Activated CD8-positive, alpha-beta T cell treated with anti-CD3 and anti-CD28 coated beads for 36 hours (primary cell): Measurements from ENCODE around the gene RNF212. TPM values are rescaled to one million over a fixed set of nuclear protein-coding genes. Genes with fewer than 3 reads are reported as not detected.

Experiments used
- ATAC-seq: fragments of 200-7000 bp; cut with Tn5 transposase; one replicate; pipeline ENCODE4 v1.10.0; 2021; ENCODE audit warnings: mild to moderate bottlenecking, moderate library complexity
- CTCF ChIA-PET: fragments of 350-600 bp; sonication (Branson Sonifier 250); formaldehyde crosslinking; loops from one replicate; lab custom pipeline; 2021; ENCODE audit warnings: antibody characterized with exemption; lab: Charles Lee
- POLR2A ChIA-PET: fragments of 350-600 bp; sonication (Branson Sonifier 250); formaldehyde crosslinking; loops from one replicate; lab custom pipeline; 2021; ENCODE audit warnings: antibody characterized with exemption; lab: Charles Lee
- DNase-seq: peaks from one replicate; pipeline ENCODE4 v3.0.0-alpha.2; 2020
- H3K27ac Mint-ChIP-seq: one replicate; pipeline ENCODE4 v1.8.0; 2021; ENCODE audit warnings: mild to moderate bottlenecking, mixed read lengths
- H3K27me3 Mint-ChIP-seq: one replicate; pipeline ENCODE4 v1.8.0; 2021; ENCODE audit warnings: mixed read lengths
- H3K36me3 Mint-ChIP-seq: one replicate; pipeline ENCODE4 v1.8.0; 2021; ENCODE audit warnings: low read depth, mixed read lengths
- H3K4me1 Mint-ChIP-seq: one replicate; pipeline ENCODE4 v1.8.0; 2021; ENCODE audit warnings: low read depth, mixed read lengths
- H3K4me3 Mint-ChIP-seq: one replicate; pipeline ENCODE4 v1.8.0; 2021; ENCODE audit warnings: mild to moderate bottlenecking, moderate library complexity, mixed read lengths
- H3K9me3 Mint-ChIP-seq: one replicate; pipeline ENCODE4 v1.8.0; 2021; ENCODE audit warnings: mixed read lengths
- intact Hi-C: fragments of 100-400 bp; cut with micrococcal nuclease; formaldehyde crosslinking; loops from one replicate; pipeline ENCODE4 v1.10.0; 2022
- total RNA-seq, 2 experiments: library from RNA; stranded (reverse); gene quantifications; one replicate each; pipeline ENCODE4 v1.2.3, GENCODE V29; 2021
- TF ChIP-seq, protein P1 (sequence below): fragments of 200-600 bp; IDR thresholded peaks from one replicate; pipeline ENCODE4 v1.8.0; 2022; ENCODE audit warnings: antibody characterized with exemption, mild to moderate bottlenecking

Gene RNF212
- total RNA-seq, 2 experiments from 2014 or later: 3.0 to 3.3 TPM

DNA sequence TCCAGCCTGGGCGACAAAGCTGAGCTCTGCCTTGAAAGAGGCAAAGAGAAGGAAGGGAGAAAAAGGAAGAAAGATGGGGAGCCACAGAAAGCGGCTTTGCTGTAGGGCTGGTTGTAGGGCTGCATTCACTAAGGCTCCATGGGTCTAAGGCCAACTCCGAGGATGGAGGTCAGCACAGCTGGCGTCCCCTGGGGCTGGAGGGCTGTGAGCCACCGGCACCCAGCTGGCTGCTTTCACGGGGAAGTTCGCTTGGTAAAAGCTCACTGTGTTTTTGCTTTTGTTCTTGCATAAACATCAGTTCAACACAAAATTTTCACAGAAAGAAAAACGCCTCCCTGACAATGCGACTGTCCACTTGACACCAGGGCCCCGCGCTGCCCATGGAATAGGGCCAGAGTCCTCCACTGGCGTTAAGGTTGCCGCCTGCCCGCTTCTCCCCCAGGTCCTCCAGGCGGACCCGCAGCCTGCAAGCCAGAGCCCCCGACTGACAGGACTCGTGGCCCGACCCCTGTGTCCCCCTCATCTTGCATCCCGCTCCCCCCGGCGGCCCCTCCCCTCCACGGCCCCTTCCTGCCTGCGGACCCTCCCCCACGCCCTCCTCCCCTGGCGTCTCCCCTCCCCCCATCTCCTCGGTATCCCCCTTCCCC is 1.1 kb downstream of the RNF212 start:
- TF ChIP-seq, protein P1, sequence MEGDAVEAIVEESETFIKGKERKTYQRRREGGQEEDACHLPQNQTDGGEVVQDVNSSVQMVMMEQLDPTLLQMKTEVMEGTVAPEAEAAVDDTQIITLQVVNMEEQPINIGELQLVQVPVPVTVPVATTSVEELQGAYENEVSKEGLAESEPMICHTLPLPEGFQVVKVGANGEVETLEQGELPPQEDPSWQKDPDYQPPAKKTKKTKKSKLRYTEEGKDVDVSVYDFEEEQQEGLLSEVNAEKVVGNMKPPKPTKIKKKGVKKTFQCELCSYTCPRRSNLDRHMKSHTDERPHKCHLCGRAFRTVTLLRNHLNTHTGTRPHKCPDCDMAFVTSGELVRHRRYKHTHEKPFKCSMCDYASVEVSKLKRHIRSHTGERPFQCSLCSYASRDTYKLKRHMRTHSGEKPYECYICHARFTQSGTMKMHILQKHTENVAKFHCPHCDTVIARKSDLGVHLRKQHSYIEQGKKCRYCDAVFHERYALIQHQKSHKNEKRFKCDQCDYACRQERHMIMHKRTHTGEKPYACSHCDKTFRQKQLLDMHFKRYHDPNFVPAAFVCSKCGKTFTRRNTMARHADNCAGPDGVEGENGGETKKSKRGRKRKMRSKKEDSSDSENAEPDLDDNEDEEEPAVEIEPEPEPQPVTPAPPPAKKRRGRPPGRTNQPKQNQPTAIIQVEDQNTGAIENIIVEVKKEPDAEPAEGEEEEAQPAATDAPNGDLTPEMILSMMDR: no peak
- no peak for DNase-seq
- intact Hi-C loops: no loop called here

DNA sequence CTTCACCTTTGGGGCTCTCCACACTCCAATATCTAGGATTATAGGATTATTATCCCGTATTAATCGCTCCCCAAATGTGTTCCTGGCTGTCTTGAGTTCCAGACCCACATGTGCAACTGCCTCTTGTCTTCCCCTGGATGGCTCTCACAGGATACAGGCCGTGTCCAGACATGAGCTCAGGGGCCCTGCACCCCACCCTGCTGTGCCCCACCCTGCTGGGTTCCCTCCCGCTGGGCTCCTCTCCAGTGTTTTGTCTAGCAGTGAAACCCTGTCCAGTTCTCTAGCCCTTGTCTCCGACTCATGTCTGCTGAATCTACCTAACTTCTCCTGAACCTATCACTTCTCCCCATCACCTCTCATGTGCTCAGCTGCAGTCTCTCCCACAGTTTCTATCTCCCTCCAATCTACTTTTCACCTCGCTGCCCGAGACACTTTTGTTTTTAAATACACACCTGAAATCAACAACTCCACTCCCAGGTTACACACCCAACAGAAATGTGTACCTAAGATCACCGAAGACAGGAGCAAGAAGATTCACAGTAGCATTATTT is 2.0 kb downstream of the RNF212 start:
- no peak for ATAC-seq
- intact Hi-C loops: no loop called here
- POLR2A ChIA-PET: no interaction called here
- peaks cover 17% of the 10 kb centered on the region for H3K27me3 Mint-ChIP-seq
- H3K9me3 Mint-ChIP-seq: no peaks in the 10 kb centered on the region
- no peaks in the 10 kb centered on the region for H3K4me1 Mint-ChIP-seq
- H3K36me3 Mint-ChIP-seq: no peaks in the 10 kb centered on the region
- no peak overlapping the region for H3K4me3 Mint-ChIP-seq
- TF ChIP-seq, protein P1: no peak
- CTCF ChIA-PET: interaction anchor here (0.6 to 0.8 kb wide), 2 partner anchors 19 to 195 kb away, joined by 3 read pairs; no protein-coding TSS in a partner anchor
- no peak overlapping the region for H3K27ac Mint-ChIP-seq
- DNase-seq: no peak

More for the DNA sequence above, 1.1 kb downstream of the RNF212 start:
- H3K27me3 Mint-ChIP-seq: peaks cover 17% of the 10 kb centered on the region
- H3K27ac Mint-ChIP-seq: no peak overlapping the region
- no peaks in the 10 kb centered on the region for H3K36me3 Mint-ChIP-seq
- H3K9me3 Mint-ChIP-seq: no peaks in the 10 kb centered on the region
- no peak overlapping the region for H3K4me3 Mint-ChIP-seq
- POLR2A ChIA-PET: no interaction called here
- no peak for ATAC-seq
- CTCF ChIA-PET: interaction anchor here (0.6 kb wide), 1 partner anchor 196 kb away, joined by 3 read pairs; no protein-coding TSS in a partner anchor
- H3K4me1 Mint-ChIP-seq: no peaks in the 10 kb centered on the region

DNA sequence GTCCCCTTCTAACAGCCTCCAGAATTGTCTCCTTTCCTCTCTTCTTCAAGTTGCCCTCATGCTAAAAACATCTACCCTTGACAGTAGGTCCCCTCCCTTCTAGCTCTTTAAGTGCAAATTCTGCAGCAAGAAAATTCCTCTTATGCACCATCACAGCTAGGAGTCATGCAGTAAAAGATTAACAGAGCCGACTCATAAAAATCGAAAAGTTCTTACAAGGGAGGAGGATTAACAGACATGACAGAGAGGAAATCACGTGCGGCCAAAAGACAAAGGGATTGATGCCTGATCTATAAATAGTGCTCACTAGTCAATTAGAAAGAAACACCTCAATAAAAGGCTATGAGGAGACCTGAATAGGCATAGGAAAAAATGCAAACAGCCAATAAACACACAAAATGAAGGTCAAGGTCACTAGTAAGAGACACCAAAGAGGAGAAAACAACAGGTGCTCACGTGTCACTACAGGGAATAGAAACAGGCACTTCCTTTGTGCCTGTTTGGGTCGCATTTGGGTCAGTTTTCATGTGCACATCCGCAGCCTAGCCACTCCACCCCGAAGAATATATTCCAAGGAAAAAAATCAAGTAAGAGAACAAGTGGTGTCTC is 3.4 kb downstream of the RNF212 start:
- H3K27ac Mint-ChIP-seq: no peak overlapping the region
- ATAC-seq (no peak), DNase-seq (no peak)
- H3K4me1 Mint-ChIP-seq: no peaks in the 10 kb centered on the region
- no peaks in the 10 kb centered on the region for H3K36me3 Mint-ChIP-seq
- ChIA-PET POLR2A (no interaction called here), CTCF (no interaction called here)
- no peaks in the 10 kb centered on the region for H3K9me3 Mint-ChIP-seq
- H3K4me3 Mint-ChIP-seq: no peak overlapping the region
- H3K27me3 Mint-ChIP-seq: peaks cover 17% of the 10 kb centered on the region
- intact Hi-C loops: no loop called here
- TF ChIP-seq, protein P1: no peak

DNA sequence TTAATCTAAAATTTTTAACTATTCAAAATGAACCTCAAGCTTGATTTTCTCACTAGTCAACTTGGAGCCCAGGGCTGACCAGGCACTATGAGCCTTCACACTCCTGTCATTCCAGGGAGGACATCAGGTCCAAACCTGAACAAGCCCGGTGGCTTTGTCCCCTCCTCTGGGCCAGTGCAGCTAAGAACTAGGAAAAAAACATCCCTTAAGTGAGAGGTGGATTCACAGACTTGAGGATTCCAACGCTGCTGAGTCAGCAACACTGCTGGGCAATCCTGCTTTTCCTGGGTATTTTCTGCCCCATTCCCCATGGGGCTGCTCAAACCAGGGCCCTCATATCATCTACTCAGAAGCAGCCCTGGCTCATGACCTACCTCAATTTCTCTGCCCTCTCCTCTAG is 4.0 kb downstream of the RNF212 start:
- intact Hi-C loops: no loop called here
- TF ChIP-seq, protein P1: no peak
- Mint-ChIP-seq H3K4me1 (no peaks in the 10 kb centered on the region), H3K27ac (no peak overlapping the region), H3K4me3 (no peak overlapping the region), H3K9me3 (no peaks in the 10 kb centered on the region), H3K36me3 (no peaks in the 10 kb centered on the region), H3K27me3 (peaks cover 17% of the 10 kb centered on the region)
- ChIA-PET POLR2A (interaction anchor here (0.7 kb wide), 1 partner anchor 51 kb away, joined by 3 read pairs; no protein-coding TSS in a partner anchor), CTCF (no interaction called here)
- ATAC-seq (no peak), DNase-seq (no peak)

DNA sequence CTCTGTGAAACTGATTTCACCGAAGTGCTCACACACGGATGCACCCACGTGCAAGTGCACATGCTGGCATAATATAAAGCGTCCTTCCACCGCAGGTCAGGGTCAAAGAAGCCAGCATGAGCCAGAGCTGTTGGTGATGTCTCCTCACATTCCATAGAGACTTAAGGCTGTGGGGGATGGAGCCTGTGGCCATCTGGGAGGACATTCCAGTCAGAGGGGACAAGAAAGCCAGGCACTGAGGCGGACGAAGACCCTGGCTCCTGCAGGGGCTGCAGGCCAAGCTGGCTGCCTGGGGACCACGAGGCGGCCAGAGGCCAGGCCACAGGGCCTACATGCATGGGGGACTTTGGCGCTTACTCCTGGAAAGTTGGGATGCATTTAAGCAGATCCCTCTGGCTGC is 7.7 kb downstream of the RNF212 start:
- CTCF ChIA-PET: interaction anchor here (1.3 kb wide), 1 partner anchor 25 kb away, joined by 3 read pairs; no protein-coding TSS in a partner anchor

More for the DNA sequence above, 7.7 kb downstream of the RNF212 start:
- TF ChIP-seq, protein P1: no peak
- Mint-ChIP-seq H3K27me3 (peaks cover 9% of the 10 kb centered on the region), H3K4me3 (no peak overlapping the region), H3K9me3 (no peaks in the 10 kb centered on the region), H3K27ac (no peak overlapping the region), H3K36me3 (no peaks in the 10 kb centered on the region), H3K4me1 (no peaks in the 10 kb centered on the region)
- POLR2A ChIA-PET: no interaction called here
- intact Hi-C loops: no loop called here
- ATAC-seq (no peak), DNase-seq (no peak)
